Stimulated activated naive CD8-positive, alpha-beta T cell treated with anti-CD3 and anti-CD28 coated beads, Interleukin-15, amount 100 ng/mL, for 72 hours (primary cell): ENCODE data around the gene IGHMBP2.
"Not testable (repeated sequence)": the region's sequence is repeated elsewhere in the genome, so short reads cannot be mapped to it uniquely, and the experiment has no call there.

Experiments used
- ATAC-seq: fragments of 150-1000 bp; cut with Tn5 transposase; 2 replicates; pipeline ENCODE4 v1.10.0; 2021; ENCODE audit warnings: mild to moderate bottlenecking, moderate library complexity
- DNase-seq, 2 donors: peaks; one replicate each; pipeline ENCODE4 v3.0.0; 2021 to 2022
- H3K27ac Mint-ChIP-seq, 2 donors: one replicate each; pipeline ENCODE4 v1.8.0; 2022; ENCODE audit warnings: mild to moderate bottlenecking in 2 of 2, mixed read lengths in 2 of 2, moderate library complexity in 2 of 2
- H3K27me3 Mint-ChIP-seq: one replicate; pipeline ENCODE4 v1.8.0; 2022; ENCODE audit warnings: mixed read lengths
- H3K4me1 Mint-ChIP-seq: one replicate; pipeline ENCODE4 v1.8.0; 2022; ENCODE audit warnings: mild to moderate bottlenecking, mixed read lengths
- H3K4me3 Mint-ChIP-seq, 2 donors: one replicate each; pipeline ENCODE4 v1.8.0; 2022; ENCODE audit warnings: mild to moderate bottlenecking in 2 of 2, mixed read lengths in 2 of 2, moderate library complexity in 1 of 2
- H3K9me3 Mint-ChIP-seq, 2 donors: one replicate each; pipeline ENCODE4 v1.8.0; 2022; ENCODE audit warnings: mixed read lengths in 2 of 2

IGHMBP2 gene

DNA sequence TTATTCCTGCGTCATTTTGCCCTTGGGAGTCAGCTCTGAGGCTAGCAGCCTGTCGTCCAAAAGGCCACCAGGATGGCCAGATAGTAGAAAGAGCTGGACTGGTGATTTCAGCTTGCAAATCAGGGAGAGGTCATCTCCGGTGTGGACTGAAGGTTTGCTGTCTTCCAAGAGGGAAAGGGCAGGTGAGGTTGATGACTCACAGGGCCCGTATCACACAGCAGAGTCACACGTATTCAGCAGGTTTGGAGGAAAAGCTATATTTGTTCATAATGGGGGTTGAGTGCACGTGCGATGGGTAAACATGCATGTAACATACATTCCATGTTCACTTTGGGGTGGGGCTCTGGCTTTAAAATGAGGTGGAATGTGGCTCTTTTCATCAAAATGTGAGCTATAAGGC is 25.7 kb upstream of the IGHMBP2 start:
- no peak for ATAC-seq
- Mint-ChIP-seq H3K9me3 (no peaks in the 10 kb centered on the region), H3K27me3 (no peaks in the 10 kb centered on the region), H3K4me3 (no peak overlapping the region), H3K4me1 (no peaks in the 10 kb centered on the region), H3K27ac (no peak overlapping the region)
- DNase-seq, result no peak

DNA sequence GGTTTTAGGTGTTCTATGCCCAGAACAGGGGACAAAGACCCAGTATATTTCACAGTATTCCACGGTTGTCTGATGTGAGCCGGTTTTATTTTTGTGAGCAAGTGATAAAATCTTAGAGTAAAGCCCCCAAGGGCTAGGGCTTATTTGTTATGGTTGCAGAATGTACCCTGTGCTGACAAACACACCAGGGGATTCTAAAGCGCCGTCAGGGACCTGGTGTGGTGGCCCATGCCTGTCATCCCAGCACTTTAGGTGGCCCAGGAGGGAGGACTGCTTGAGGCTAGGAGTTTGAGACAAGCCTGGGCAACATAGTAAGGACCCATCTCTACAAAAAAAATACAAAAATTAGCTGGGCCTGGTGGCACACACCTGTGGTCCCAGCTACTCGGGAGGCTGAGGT is 22.8 kb upstream of the IGHMBP2 start:
- H3K4me3 Mint-ChIP-seq, result no peak overlapping the region
- H3K4me1 Mint-ChIP-seq, result no peaks in the 10 kb centered on the region
- DNase-seq (no peak), ATAC-seq (no peak)
- H3K27me3 Mint-ChIP-seq, result no peaks in the 10 kb centered on the region
- no peaks in the 10 kb centered on the region for H3K9me3 Mint-ChIP-seq
- H3K27ac Mint-ChIP-seq, result no peak overlapping the region

DNA sequence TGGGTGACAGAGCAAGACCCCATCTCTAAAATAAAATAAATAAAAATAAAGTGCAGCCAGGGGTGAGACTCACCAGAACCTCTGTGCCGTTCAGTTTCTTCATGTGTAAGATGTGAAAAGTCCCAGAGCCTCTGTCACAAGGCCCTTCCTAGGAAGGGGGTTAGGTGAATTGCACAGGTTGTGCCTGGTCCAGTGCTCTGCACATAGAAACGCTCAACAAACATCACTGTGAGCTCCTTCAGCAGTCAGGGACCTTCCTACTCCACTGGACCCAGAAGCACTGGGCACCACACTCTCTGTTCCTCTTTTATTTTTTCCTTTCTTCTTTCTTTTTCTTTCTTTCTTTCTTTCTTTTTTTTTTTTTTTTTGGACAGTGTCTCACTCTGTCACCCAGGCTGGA is 22.4 kb upstream of the IGHMBP2 start:
- H3K9me3 Mint-ChIP-seq, result no peaks in the 10 kb centered on the region
- H3K4me3 Mint-ChIP-seq, result no peak overlapping the region
- H3K27ac Mint-ChIP-seq, result no peak overlapping the region
- H3K27me3 Mint-ChIP-seq, result no peaks in the 10 kb centered on the region
- ATAC-seq, result no peak
- DNase-seq, result no peak
- no peaks in the 10 kb centered on the region for H3K4me1 Mint-ChIP-seq

DNA sequence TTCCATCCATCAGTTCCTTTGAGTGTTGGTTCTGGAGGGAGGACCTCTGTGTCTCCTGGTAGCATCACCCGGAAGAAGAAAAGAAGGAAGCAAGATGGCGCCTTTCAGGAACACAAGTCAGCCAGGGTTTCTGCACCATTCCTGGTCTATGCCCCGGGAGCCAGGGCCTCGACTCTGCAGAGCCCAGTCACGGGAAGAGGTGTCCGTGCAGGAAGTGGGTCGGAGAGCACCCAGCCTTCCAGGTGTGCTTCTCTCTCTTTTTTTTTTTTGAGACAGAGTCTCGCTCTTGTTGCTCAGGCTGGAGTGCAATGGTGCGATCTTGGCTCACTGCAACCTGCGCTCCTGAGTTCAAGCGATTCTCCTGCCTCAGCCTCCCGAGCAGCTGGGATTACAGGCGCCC is 21.3 kb upstream of the IGHMBP2 start:
- Mint-ChIP-seq H3K27ac (no peak overlapping the region), H3K27me3 (no peaks in the 10 kb centered on the region), H3K4me1 (no peaks in the 10 kb centered on the region), H3K9me3 (no peaks in the 10 kb centered on the region), H3K4me3 (no peak overlapping the region)
- ATAC-seq (no peak), DNase-seq (no peak)

DNA sequence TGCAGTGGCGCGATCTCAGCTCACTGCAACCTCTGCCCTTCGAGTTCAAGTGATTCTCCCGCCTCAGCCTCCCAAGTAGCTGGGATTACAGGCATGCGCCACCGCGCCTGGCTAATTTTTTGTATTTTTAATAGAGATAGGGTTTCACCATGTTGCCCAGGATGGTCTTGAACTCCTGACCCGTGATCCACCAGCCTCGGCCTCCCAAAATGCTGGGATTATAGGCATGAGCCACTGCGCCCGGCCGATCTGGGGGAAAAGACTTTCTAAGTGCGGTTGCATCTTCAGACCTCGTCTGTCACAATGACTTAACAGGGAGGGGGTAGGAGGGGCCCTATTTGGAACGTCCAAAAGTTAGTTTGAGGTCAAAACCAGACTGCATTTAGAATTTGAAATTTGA is 18.9 kb upstream of the IGHMBP2 start:
- ATAC-seq, H3K4me3 Mint-ChIP-seq, H3K27ac Mint-ChIP-seq, DNase-seq, H3K27me3 Mint-ChIP-seq, H3K4me1 Mint-ChIP-seq, H3K9me3 Mint-ChIP-seq: not testable (repeated sequence)

DNA sequence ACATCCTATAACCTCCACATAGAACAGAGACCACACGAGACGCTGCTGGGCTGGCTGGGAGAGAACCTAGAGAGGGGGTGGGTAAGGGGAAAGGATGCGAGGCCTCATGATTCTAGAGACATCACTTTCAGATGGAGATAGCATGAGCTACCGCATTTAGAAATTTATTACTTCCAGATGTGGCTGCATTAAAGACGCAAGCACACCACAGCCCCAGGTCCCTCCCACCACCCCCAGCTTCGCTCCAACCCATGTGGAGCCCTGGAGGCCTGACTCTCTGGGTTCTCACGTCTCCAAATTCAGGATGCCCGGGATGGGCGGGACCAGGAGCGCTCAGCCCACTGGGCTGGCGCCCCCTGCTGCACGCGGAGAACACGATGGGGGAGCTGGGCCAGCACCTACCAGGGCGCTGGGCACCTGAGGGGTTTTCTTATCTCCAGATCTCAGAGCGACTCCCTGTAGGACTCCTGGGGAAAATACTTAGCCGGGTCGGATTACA is 13.7 kb upstream of the IGHMBP2 start:
- no peak for ATAC-seq
- no peak for DNase-seq
- Mint-ChIP-seq H3K27me3 (no peaks in the 10 kb centered on the region), H3K27ac (no peak overlapping the region), H3K4me1 (peaks cover 13% of the 10 kb centered on the region), H3K4me3 (no peak overlapping the region), H3K9me3 (no peaks in the 10 kb centered on the region)

DNA sequence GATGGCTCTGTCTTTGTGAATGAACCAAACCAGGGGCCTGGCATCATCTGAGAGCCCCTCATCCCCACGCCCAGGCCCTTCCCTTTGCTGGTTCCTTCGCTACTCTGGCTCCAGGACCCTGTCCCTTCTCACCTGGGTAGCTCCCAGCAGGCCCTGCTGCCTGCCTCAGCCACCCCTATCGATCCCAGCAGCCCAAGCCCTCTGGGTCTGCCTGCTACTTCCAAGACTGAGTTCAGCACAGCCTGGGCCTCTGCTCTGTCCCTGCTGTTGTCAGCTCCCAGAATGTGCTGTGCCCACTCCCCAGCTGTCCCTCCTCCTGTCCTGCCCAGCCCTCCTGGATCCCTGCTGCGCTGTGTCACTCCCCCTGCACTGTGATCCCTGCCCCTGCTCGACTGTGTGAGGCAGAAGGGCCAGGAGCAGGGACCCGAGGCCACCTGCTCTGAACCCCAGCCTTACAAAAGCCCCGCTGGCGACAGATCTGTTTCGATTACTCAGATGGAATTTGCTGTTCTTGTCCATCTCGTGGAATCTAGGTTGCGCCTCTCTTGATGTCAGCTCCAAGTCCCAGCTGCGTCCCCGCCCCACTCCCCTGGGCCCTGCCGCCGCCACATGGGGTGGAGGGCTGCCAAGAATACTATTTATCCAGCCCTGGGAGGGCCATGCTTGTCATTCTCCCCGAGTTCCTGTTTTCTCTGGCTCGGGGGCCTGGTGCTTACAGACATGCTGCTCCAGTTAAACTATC is 13.0 kb upstream of the IGHMBP2 start:
- H3K27me3 Mint-ChIP-seq, result no peaks in the 10 kb centered on the region

DNA sequence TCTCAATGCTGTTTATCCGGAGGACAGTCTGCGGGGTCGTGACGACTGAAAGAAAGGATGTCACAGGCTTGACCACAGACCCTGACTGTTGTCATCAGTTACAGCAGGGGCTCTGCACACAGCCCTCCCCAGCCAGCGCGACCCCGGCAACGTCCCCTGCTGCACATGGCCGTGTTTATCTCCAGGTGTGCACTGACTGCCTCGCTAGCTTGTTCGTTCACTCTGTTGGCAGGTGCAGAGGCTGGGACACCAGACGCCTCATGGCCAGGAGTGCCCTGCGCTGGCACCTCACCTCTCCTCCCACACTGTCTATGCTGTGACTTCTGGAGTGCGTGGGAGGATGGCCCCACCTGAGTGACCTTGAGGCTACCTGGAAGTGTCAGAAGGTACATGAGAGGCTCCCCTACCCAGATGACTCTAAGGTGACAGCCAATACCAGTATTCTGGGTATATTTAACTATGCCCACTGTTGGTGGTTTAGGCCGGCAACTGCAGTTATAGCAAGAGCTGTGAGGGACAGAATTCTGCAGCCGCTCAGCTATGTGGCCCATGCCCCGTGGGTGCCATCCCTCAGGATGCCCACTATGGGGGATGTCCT is 12.2 kb upstream of the IGHMBP2 start:
- H3K4me3 Mint-ChIP-seq, result no peak overlapping the region
- DNase-seq (no peak), ATAC-seq (no peak)
- no peaks in the 10 kb centered on the region for H3K27me3 Mint-ChIP-seq
- H3K9me3 Mint-ChIP-seq, result no peaks in the 10 kb centered on the region
- peaks cover 13% of the 10 kb centered on the region for H3K4me1 Mint-ChIP-seq
- peak overlapping the region in 1 of 2 donors; percentile 42 for H3K27ac Mint-ChIP-seq

More for the DNA sequence above, 13.0 kb upstream of the IGHMBP2 start:
- peaks cover 13% of the 10 kb centered on the region for H3K4me1 Mint-ChIP-seq
- no peak overlapping the region for H3K4me3 Mint-ChIP-seq
- no peak for DNase-seq
- no peak for ATAC-seq
- H3K27ac Mint-ChIP-seq, result no peak overlapping the region
- H3K9me3 Mint-ChIP-seq, result no peaks in the 10 kb centered on the region

DNA sequence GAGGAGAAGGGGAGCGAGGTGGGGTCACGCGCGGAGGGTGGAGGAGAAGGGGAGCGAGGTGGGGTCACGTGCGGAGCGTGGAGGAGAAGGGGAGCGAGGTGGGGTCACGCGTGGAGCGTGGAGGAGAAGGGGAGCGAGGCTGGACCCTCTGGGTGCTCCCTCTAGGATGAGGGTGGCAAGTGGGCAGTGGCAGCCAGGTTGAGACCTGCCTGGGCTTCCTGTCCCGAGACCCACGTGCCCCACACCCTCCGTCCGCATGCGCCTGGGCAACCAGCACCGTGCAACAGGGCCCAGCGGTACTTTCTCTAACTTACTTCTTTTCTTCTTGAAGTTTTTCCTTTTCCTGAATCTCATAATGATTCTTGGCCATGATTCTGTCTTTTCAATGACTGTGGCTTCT is 11.1 kb upstream of the IGHMBP2 start:
- peaks cover 13% of the 10 kb centered on the region for H3K4me1 Mint-ChIP-seq
- no peak for DNase-seq
- ATAC-seq, result no peak
- no peaks in the 10 kb centered on the region for H3K27me3 Mint-ChIP-seq
- H3K9me3 Mint-ChIP-seq, result no peaks in the 10 kb centered on the region
- no peak overlapping the region for H3K4me3 Mint-ChIP-seq
- H3K27ac Mint-ChIP-seq, result no peak overlapping the region

DNA sequence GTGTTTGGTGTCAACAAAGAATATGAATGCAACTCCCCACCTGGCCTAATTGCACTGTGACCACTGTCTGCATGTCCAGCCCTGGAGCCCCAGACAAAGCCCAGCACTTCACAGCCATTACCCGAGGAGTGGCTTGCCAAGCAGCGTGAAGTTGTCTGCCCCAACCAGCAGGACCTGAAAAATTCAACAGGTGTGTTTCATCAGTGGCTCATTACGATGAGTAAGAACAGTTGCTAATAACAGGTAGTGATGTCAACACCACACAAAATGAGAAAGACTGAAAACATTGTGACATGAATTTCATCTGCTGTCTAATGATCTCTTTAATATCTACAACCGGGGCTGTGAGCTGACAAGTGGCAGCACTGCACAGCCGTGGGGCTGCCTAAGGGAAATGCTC is 10.4 kb upstream of the IGHMBP2 start:
- Mint-ChIP-seq H3K4me1 (peaks cover 13% of the 10 kb centered on the region), H3K9me3 (no peaks in the 10 kb centered on the region), H3K27me3 (no peaks in the 10 kb centered on the region), H3K4me3 (no peak overlapping the region), H3K27ac (no peak overlapping the region)
- DNase-seq (no peak), ATAC-seq (no peak)

DNA sequence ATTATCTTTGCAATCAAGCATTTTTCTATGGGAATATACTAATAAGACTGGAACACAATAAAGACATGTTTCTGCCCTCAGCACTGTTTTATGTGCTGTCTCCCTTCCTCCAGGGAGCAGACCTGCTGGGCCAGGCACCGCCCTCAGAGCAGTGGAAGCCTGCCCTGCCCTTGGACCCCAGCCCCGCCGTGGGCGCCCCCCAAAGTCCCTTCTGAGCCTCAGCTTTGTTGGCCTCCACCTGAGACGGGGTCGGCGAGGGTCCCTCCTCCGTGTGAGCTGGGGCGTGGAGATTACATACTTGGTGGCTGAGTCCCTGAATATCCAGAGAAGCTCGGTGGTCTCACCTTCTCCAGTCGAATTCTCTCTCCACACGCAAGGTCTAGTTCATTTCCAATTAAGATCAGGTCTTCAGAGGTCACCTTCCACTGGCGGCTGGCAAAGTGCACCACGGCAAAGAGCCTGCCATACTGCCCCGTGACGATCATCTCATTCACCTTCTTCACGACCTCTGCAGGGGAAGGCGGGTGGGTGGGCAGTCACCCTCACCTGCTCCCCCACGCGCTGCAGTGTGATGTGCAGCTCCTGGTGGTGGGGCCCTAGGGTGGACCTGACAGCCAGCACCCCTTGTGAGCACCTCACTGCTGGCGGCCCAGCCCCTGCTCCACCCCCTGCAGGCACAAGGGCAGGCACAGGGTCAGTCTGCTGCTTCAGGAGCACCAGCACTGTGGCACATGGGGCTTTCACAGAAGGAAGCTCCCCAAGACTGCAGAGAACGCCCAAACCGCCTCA is 7.3 kb upstream of the IGHMBP2 start:
- no peak for DNase-seq
- no peaks in the 10 kb centered on the region for H3K9me3 Mint-ChIP-seq

DNA sequence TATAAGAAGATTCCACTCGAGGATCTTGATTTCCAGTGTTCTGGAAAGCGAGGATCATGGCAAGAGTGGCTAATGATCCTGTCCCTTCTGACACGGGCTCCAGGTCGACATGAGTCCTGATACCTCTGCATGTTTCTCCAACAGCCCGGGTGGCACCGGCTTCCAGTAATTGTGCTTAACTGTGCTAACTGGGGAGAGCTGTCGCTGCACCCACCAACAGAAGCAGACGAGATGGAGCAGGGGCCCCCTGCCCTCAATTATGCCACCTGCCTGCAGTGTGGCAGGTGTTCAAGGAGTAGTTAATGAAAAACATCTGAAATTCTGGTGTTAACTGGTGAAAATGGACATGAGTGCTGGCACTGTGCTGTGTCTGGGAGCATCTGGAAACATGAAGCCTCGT is 6.2 kb upstream of the IGHMBP2 start:
- no peak for DNase-seq
- Mint-ChIP-seq H3K9me3 (no peaks in the 10 kb centered on the region), H3K27ac (no peak overlapping the region), H3K4me3 (no peak overlapping the region), H3K27me3 (no peaks in the 10 kb centered on the region), H3K4me1 (peaks cover 34% of the 10 kb centered on the region)
- ATAC-seq, result no peak

More for the DNA sequence above, 7.3 kb upstream of the IGHMBP2 start:
- Mint-ChIP-seq H3K4me1 (peaks cover 23% of the 10 kb centered on the region), H3K27ac (no peak overlapping the region), H3K4me3 (no peak overlapping the region), H3K27me3 (no peaks in the 10 kb centered on the region)
- ATAC-seq, result no peak

DNA sequence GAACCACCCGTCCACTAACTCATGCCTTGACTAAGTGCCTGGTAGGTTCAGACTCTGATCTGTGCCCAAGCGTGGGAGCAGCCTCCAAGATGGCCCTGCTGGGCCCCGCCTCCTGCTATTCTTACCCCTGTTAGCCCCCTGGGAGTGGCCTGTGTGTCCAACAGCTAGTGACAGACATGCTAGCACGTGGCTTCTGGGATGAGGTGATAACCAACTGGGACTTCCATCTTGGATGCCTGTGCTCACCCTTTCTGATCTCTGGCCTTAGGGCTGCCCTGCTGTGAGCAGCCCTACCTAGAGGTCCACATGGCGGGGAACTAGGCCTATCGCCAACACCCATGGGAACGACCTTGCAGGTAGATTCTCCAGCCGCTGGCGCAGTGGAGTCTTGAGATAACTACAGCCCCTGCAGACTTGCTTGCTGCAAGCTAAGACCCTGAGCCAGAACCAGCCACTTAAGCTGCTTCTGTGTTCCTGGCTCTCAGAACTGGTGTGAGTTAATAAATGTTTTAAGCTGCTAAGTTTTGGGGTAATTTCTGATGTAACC is 2.8 kb upstream of the IGHMBP2 start:
- H3K27me3 Mint-ChIP-seq, result no peaks in the 10 kb centered on the region
- no peak overlapping the region for H3K27ac Mint-ChIP-seq
- ATAC-seq (no peak), DNase-seq (no peak)
- H3K9me3 Mint-ChIP-seq, result no peaks in the 10 kb centered on the region
- no peak overlapping the region for H3K4me3 Mint-ChIP-seq
- peaks cover 51% of the 10 kb centered on the region for H3K4me1 Mint-ChIP-seq

DNA sequence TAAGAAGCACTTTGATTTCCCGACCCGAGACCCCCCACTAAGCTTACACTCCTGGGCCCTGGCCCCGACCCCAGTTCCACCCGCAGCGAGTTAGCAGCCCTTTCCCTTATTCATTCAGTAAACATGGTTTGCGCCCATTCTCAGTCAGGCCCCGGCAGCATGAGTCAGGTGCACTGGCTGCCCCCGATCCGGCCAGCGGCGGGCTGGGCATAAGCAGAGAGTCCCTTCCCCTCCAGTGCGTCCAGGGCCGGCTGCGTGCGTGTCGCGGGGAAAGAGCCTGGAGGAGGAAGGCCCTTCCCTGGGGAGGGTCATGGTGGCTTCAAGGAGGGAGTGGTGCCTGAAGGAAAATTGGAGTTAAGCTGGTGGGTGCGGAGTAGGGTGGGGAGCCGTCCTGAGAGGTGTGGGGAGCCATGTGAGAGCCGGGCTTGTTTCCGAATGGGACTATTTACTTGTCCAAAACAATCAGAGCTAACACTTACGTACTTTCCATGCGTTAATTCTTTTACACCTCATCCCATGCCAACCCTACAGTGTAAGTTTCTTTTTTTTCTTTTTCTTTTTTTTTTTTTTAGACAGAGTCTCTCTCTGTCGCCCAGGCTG is 657 bp downstream of the IGHMBP2 start:
- H3K9me3 Mint-ChIP-seq, result no peaks in the 10 kb centered on the region
- DNase-seq (peak in 1 of 2 donors; percentile 30), ATAC-seq (peak; percentile 54)
- peak overlapping the region; percentile 98 to 99 for H3K27ac Mint-ChIP-seq
- peaks cover 50% of the 10 kb centered on the region for H3K4me1 Mint-ChIP-seq
- no peaks in the 10 kb centered on the region for H3K27me3 Mint-ChIP-seq
- H3K4me3 Mint-ChIP-seq, result peak overlapping the region; percentile 91 to 92
